GM12872 (cell line): Measurements from ENCODE around the gene PIGM.
A peak's percentile ranks its signal among the peaks of the same experiment; 100 is the strongest.

Experiments used
- TF ChIP-seq, protein P1 (sequence below): IDR thresholded peaks from 3 replicates; pipeline ENCODE4 v1.5.1; 2011; ENCODE audit warnings: low read depth, mild to moderate bottlenecking, low read length, moderate library complexity; ENCODE audit not compliant: insufficient read depth

PIGM gene

DNA sequence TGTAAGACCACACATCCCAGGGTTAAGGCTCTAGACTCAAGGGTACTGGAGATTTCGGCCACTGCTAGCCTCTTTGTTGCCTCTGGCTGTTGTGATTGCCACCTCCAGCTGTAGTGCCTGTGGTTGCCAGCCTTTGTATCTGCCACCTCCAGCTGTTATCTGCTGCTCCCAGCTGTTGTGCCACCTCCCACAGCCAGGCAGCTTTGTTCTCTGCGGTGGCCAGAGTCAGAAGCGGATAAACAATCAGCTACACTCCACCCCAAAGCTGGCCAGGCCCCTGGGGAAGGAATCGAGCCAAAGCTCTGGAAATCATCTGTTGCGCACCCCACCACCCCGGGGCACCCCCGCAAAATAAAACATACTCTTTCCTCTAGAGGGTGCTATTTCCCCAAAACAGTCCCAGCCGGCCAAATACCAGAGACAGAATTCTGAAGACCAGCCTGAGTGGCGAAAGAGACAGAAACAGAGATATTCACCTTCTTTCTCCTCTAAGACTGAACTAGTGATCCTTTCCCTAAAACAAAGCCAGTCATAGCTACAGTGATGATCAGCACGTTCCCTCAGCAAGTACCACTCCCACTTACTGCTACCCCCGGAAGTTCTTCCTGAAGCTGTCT is 14.8 kb upstream of the PIGM start:
- TF ChIP-seq, protein P1, sequence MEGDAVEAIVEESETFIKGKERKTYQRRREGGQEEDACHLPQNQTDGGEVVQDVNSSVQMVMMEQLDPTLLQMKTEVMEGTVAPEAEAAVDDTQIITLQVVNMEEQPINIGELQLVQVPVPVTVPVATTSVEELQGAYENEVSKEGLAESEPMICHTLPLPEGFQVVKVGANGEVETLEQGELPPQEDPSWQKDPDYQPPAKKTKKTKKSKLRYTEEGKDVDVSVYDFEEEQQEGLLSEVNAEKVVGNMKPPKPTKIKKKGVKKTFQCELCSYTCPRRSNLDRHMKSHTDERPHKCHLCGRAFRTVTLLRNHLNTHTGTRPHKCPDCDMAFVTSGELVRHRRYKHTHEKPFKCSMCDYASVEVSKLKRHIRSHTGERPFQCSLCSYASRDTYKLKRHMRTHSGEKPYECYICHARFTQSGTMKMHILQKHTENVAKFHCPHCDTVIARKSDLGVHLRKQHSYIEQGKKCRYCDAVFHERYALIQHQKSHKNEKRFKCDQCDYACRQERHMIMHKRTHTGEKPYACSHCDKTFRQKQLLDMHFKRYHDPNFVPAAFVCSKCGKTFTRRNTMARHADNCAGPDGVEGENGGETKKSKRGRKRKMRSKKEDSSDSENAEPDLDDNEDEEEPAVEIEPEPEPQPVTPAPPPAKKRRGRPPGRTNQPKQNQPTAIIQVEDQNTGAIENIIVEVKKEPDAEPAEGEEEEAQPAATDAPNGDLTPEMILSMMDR = peak; percentile 63

DNA sequence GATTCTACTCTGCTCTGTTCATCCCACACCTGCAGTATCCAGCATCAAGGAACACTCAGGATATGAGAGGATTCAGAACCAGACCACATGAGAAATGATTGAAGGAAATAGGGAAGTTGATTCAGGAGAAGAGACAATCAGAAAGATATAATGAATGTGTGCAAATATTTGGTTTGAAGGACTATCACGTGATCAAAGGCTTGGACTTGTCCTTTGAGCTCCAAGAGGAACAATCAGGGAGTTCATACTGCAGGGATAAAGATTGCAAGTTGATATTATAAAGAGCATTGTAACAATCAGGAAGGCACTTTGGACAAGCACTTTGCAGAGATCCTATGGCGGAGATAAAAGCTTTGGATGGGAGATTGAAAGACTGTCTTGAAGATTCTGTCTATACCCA is 13.9 kb upstream of the PIGM start:
- TF ChIP-seq, protein P1 = no peak

DNA sequence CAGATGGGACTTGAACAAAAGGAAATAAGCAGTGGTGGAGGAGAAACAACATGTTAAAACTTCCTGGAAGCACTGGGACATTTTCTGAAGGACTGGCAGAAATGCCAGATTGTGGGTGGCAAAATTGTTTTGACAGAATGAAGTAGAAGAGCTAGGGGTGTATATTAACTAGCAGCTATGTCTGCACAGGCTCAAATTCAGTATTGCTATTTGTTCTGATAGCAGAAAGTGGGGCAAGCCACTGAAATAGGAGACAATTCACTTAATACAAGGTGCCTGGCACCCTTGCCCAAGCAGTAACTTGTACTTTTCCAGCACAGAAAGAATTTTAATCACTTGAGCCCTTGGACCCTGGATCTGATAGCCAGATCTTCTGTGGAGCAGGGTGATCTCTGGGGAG is 11.8 kb upstream of the PIGM start:
- TF ChIP-seq, protein P1 = no peak

DNA sequence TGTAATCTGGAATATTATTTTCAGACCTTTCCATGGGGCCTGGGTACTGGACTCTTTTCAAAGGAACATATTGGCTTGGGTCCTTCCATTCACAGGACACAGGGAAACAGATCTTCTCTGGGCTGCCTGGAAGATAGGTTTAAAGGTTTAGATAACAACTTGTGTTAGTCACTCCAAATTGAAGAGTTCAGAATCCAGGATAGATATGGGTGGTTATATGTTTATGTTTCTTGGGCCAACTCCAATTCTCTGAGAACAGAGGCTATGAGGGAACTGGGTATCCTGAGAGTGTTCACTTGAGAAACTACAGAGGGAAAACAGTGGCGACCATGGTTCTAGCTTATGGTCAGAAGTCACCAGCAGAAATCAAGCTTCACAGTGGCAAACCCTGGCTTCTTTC is 8.7 kb upstream of the PIGM start:
- TF ChIP-seq, protein P1 = no peak

DNA sequence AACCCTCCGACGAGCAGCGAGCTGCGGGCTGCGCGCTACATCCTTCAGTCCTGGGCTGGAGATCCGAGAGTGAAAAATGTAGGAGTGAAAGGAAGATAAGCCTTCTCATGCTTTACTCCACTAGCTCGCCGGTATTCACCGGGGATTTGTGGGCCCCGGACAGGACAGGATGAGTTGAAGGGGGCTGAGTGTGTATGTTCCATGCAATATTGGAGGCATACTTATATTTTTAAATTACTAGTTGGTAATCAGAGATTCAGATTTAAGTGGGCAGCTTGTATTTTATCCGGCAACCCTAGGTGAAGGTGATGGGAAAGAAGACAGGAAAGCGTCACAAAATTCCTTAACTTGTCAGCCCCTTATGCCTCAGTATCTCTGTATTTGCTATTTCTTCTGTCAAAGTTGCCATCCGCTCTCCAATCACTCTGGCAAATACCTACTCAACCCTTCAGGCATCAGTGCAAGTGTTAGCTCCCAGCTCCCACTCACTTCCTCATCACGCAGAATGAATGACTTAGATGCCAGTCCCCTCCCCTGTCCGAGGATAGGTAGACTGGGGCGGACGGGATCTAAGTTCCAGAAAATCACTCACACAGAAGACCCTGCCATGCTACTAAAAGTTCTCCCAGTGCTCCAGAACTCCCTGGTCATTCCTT is 503 bp upstream of the PIGM start:
- TF ChIP-seq, protein P1 = no peak

DNA sequence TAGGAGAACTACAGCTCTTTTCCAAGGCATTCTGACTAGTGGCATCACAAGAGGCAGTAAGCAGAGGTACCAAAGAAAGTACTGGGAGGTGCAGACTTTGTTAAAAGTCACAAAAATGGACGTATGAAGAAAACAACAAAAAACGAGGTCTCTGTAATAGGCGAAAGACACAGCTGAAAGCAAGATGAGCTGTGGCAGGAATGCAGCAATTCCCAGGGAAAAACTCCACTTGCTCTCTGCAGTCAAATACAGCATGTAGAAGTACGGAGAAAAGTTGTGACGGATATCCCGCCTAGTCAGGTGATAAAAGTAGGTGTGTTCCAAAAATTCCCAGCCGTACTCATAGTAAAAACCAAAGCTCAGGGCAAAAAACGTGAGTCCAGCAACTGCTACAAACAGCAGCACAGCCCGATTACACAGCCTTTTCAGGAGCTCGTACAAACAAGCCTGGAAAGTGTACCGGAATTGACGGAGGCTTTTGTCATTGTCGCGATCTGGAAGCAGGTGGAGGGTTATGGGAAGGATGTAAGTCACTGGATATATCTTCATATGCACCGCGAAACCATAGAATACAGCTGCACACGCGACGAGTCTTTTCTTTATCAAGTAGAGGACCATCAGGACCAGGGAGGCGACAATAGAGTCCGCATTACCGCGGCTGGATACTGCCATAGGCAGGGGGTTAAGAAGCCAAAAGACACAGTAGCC is 979 bp downstream of the PIGM start:
- TF ChIP-seq, protein P1 = no peak

DNA sequence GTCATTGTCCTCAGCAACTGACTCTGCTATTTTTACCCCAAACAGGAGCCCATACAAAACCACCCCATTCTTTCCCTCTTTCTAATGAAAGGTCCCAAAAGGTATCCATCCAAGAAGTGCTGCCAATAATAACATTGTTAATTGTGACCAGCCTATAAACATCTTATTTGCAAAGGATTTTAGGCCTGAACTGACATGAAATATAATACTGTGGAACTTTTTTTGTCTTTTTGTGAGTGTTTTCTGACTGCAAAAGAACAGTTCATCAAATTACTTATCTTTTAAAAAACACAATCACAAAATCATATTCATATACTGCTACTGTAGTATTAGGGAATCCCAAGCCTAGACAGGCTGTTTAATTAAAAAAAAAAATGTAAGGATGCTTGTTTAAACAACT is 3.4 kb downstream of the PIGM start:
- TF ChIP-seq, protein P1 = no peak
